Tibial nerve (tissue), 4 donors: ENCODE data around the gene GPS1.

Experiments
- CTCF ChIP-seq, 5 experiments: fragments of 200-600 bp in 3 of 5; fragments of 450-650 bp in 2 of 5; sonication (generic) in 3 of 5; IDR thresholded peaks; one replicate each; pipeline ENCODE4 v1.5.1; 2016 to 2019; ENCODE audit warnings: antibody characterized with exemption in 5 of 5, mild to moderate bottlenecking in 3 of 5, moderate library complexity in 2 of 5
- EP300 ChIP-seq, 2 donors: sonication (generic); formaldehyde crosslinking; IDR thresholded peaks; one replicate each; pipeline ENCODE4 v1.6.1; 2017; ENCODE audit warnings: antibody characterized with exemption in 2 of 2, mild to moderate bottlenecking in 1 of 2
- POLR2A ChIP-seq, 2 donors: fragments of 450-650 bp; IDR thresholded peaks; one replicate each; pipeline ENCODE4 v1.6.1; 2017; ENCODE audit warnings: antibody characterized with exemption in 2 of 2, mild to moderate bottlenecking in 2 of 2, moderate library complexity in 2 of 2

- no peak for TF ChIP-seq POLR2A (IDR thresholded peaks at IDR 0.05)
- TF ChIP-seq CTCF (IDR thresholded peaks at IDR 0.05), result no peak
- no peak for TF ChIP-seq EP300 (IDR thresholded peaks at IDR 0.05)
Observed at GRCh38 chr17:82018152-82018988, 33.3 kb upstream of the GPS1 start.
